ENCODE data around the gene TFAP2D. TPM values are rescaled to one million over a fixed set of nuclear protein-coding genes. Genes with fewer than 3 reads are reported as not detected.
A peak's percentile ranks its signal among the peaks of the same experiment; 100 is the strongest.

Gene TFAP2D
- total and polyA plus RNA-seq, 2 experiments from 2014 or later = not detected

GRCh38 chr6:50722829-50723554, 9.7 kb downstream of the TFAP2D start:
- TF ChIP-seq STAT1 (IDR thresholded peaks at IDR 0.05; ENCODE audit: unreplicated experiment) = no peak
- peak; percentile 74 for TF ChIP-seq EZH2 (IDR thresholded peaks at IDR 0.05; ENCODE audit: low read depth, unreplicated experiment)
- H3K4me1 Mint-ChIP-seq = peaks cover 30% of the 10 kb centered on the region
- H3K27me3 ChIP-seq (ENCODE audit: insufficient read depth) = peaks cover 100% of the 10 kb centered on the region
- H3K9me3 Mint-ChIP-seq = peaks cover 3% of the 10 kb centered on the region; the same call in 1 of the 3 replicates
- H3K79me2 ChIP-seq (replicated peaks; ENCODE audit: insufficient read depth) = no peaks in the 10 kb centered on the region
- peaks cover 99% of the 10 kb centered on the region for H3K27me3 Mint-ChIP-seq (ENCODE audit: insufficient read depth, low read depth, poor library complexity)
- ATAC-seq (peak; percentile 16), DNase-seq (ENCODE audit: low spot score) (peak; percentile 69)
- H3K36me3 Mint-ChIP-seq (ENCODE audit: low read depth) = no peaks in the 10 kb centered on the region
- peaks cover 45% of the 10 kb centered on the region for H4K20me1 ChIP-seq (replicated peaks; ENCODE audit: insufficient read depth)
- no peaks in the 10 kb centered on the region for H3K36me3 ChIP-seq (ENCODE audit: insufficient read depth)
- H3K27ac Mint-ChIP-seq = no peak overlapping the region
- H2AFZ ChIP-seq = no peak overlapping the region
- H3F3A ChIP-seq (replicated peaks; ENCODE audit: low read depth) = peaks cover 19% of the 10 kb centered on the region
- peaks cover 62% of the 10 kb centered on the region for H3K4me1 ChIP-seq (ENCODE audit: insufficient read depth)
- no peaks in the 10 kb centered on the region for H3K9me2 ChIP-seq (ENCODE audit: insufficient read depth)
- no peak overlapping the region for H3K27ac ChIP-seq (ENCODE audit: low read depth)
- peak overlapping the region; percentile 73; the same call in 1 of the 2 replicates for H3K4me2 ChIP-seq
- peak overlapping the region; percentile 20; the same call in 1 of the 2 replicates for H3K4me3 ChIP-seq
- no peak overlapping the region; the same call in 2 of the 3 replicates for H3K4me3 Mint-ChIP-seq

- peak; percentile 64 for ATAC-seq
- Histone ChIP-seq H4K20me1 (replicated peaks; ENCODE audit: insufficient read depth) (peaks cover 32% of the 10 kb centered on the region), H3K27me3 (ENCODE audit: insufficient read depth) (peaks cover 100% of the 10 kb centered on the region), H3K79me2 (replicated peaks; ENCODE audit: insufficient read depth) (no peaks in the 10 kb centered on the region), H3F3A (replicated peaks; ENCODE audit: low read depth) (peaks cover 19% of the 10 kb centered on the region), H3K4me2 (peak overlapping the region; percentile 73), H3K36me3 (ENCODE audit: insufficient read depth) (no peaks in the 10 kb centered on the region), H3K4me1 (ENCODE audit: insufficient read depth) (peaks cover 66% of the 10 kb centered on the region), H2AFZ (no peak overlapping the region; the same call in 1 of the 2 replicates), H3K27ac (ENCODE audit: low read depth) (no peak overlapping the region), H3K4me3 (peak overlapping the region; percentile 47), H3K9me2 (ENCODE audit: insufficient read depth) (no peaks in the 10 kb centered on the region)
- peak overlapping the region; percentile 66 for H3K4me3 Mint-ChIP-seq
- H3K36me3 Mint-ChIP-seq (ENCODE audit: low read depth) = no peaks in the 10 kb centered on the region
- H3K27me3 Mint-ChIP-seq (ENCODE audit: insufficient read depth, low read depth, poor library complexity) = peaks cover 86% of the 10 kb centered on the region
- H3K9me3 Mint-ChIP-seq = peaks cover 3% of the 10 kb centered on the region; the same call in 1 of the 3 replicates
- H3K4me1 Mint-ChIP-seq = peaks cover 32% of the 10 kb centered on the region
- TF ChIP-seq POLR2AphosphoS5 (IDR thresholded peaks at IDR 0.05; ENCODE audit: low read depth) (no peak), EZH2phosphoT487 (IDR thresholded peaks at IDR 0.05; ENCODE audit: unreplicated experiment) (peak; percentile 31), NANOG (IDR thresholded peaks at IDR 0.05; ENCODE audit: borderline replicate concordance) (no peak), ZNF114 (CRISPR knock-in tag; IDR thresholded peaks at IDR 0.05) (no peak), EZH2 (IDR thresholded peaks at IDR 0.05; ENCODE audit: low read depth, unreplicated experiment) (peak; percentile 75), ZNF331 (CRISPR knock-in tag; IDR thresholded peaks at IDR 0.05; ENCODE audit: low read depth) (no peak), STAT1 (IDR thresholded peaks at IDR 0.05; ENCODE audit: unreplicated experiment) (no peak), ETS1 (IDR thresholded peaks at IDR 0.05) (no peak), CTCF (conservative IDR thresholded peaks at IDR 0.05; ENCODE audit: low read depth in 2 of 2) (0 out of 4 replicates have a peak, but pooled peaks of 1 of the 2 experiments have one; percentile 4), CREB1 (CRISPR knock-in tag; IDR thresholded peaks at IDR 0.05; ENCODE audit: low read depth) (no peak)
- TF ChIP-seq, protein P1, sequence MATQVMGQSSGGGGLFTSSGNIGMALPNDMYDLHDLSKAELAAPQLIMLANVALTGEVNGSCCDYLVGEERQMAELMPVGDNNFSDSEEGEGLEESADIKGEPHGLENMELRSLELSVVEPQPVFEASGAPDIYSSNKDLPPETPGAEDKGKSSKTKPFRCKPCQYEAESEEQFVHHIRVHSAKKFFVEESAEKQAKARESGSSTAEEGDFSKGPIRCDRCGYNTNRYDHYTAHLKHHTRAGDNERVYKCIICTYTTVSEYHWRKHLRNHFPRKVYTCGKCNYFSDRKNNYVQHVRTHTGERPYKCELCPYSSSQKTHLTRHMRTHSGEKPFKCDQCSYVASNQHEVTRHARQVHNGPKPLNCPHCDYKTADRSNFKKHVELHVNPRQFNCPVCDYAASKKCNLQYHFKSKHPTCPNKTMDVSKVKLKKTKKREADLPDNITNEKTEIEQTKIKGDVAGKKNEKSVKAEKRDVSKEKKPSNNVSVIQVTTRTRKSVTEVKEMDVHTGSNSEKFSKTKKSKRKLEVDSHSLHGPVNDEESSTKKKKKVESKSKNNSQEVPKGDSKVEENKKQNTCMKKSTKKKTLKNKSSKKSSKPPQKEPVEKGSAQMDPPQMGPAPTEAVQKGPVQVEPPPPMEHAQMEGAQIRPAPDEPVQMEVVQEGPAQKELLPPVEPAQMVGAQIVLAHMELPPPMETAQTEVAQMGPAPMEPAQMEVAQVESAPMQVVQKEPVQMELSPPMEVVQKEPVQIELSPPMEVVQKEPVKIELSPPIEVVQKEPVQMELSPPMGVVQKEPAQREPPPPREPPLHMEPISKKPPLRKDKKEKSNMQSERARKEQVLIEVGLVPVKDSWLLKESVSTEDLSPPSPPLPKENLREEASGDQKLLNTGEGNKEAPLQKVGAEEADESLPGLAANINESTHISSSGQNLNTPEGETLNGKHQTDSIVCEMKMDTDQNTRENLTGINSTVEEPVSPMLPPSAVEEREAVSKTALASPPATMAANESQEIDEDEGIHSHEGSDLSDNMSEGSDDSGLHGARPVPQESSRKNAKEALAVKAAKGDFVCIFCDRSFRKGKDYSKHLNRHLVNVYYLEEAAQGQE (IDR thresholded peaks at IDR 0.05; ENCODE audit: unreplicated experiment) = no peak
- DNase-seq (ENCODE audit: low spot score) = peak; percentile 69
- no peak overlapping the region for H3K27ac Mint-ChIP-seq
Observed at GRCh38 chr6:50724381-50725124, 11.2 kb downstream of the TFAP2D start.

Data from GM23338 (cell line).